GM12878 (cell line): ENCODE data around the gene B3GALT6. TPM values are rescaled to one million over a fixed set of nuclear protein-coding genes. Genes with fewer than 3 reads are reported as not detected.
A peak's percentile ranks its signal among the peaks of the same experiment; 100 is the strongest.

Source experiments
- ATF2 ChIP-seq: IDR thresholded peaks from 2 replicates; pipeline ENCODE4 v1.6.1; 2012; ENCODE audit warnings: low read length, inconsistent platforms
- BMI1 ChIP-seq: fragments of 450-650 bp; IDR thresholded peaks from 2 replicates; pipeline ENCODE4 v1.6.1; 2016; ENCODE audit warnings: mild to moderate bottlenecking, moderate library complexity, borderline replicate concordance
- CEBPB ChIP-seq, 2 experiments: fragments of 150-350 bp in 1 of 2; IDR thresholded peaks; 2 replicates each; pipeline ENCODE4 v1.6.1; 2012 to 2014; ENCODE audit warnings: low read depth in 2 of 2, low read length in 2 of 2, borderline replicate concordance in 1 of 2, inconsistent platforms in 1 of 2
- CHD4 ChIP-seq: fragments of 200-600 bp; sonication (generic); IDR thresholded peaks from 2 replicates; pipeline ENCODE4 v1.6.1; 2016; ENCODE audit warnings: mild to moderate bottlenecking
- EP300 ChIP-seq, 2 experiments: fragments of 150-350 bp in 1 of 2; IDR thresholded peaks; 2 replicates each; pipeline ENCODE4 v1.6.1; 2011 to 2012; ENCODE audit warnings: low read depth in 2 of 2, low read length in 2 of 2, borderline replicate concordance in 1 of 2, improper control_type of control experiment in 1 of 2, inconsistent platforms in 1 of 2; ENCODE audit not compliant: control insufficient read depth in 1 of 2
- FOS ChIP-seq: IDR thresholded peaks from 3 replicates; pipeline ENCODE4 v1.6.1; 2011; ENCODE audit warnings: borderline replicate concordance; ENCODE audit not compliant: insufficient read length; ENCODE audit errors: extremely low read depth
- LARP7 ChIP-seq: fragments of 450-650 bp; IDR thresholded peaks from 2 replicates; pipeline ENCODE4 v1.6.1; 2017; ENCODE audit warnings: mild to moderate bottlenecking
- NFYB ChIP-seq: IDR thresholded peaks from 2 replicates; pipeline ENCODE4 v1.6.1; 2011; ENCODE audit warnings: low read depth, mild to moderate bottlenecking, low read length, improper control_type of control experiment, moderate library complexity; ENCODE audit not compliant: insufficient read depth
- RAD21 ChIP-seq: IDR thresholded peaks from 2 replicates; pipeline ENCODE4 v1.6.1; 2011; ENCODE audit warnings: mild to moderate bottlenecking, low read depth, low read length, moderate library complexity; ENCODE audit not compliant: insufficient read depth
- REST ChIP-seq: IDR thresholded peaks from 2 replicates; pipeline ENCODE4 v1.6.1; 2012; ENCODE audit warnings: mild to moderate bottlenecking, low read depth, low read length
- RUNX3 ChIP-seq: IDR thresholded peaks from 2 replicates; pipeline ENCODE4 v1.6.1; 2012; ENCODE audit warnings: low read length, inconsistent platforms
- SRF ChIP-seq, 2 experiments: IDR thresholded peaks; 2 replicates each; pipeline ENCODE4 v1.6.1; 2011; ENCODE audit warnings: low read depth in 2 of 2, low read length in 2 of 2, mild to moderate bottlenecking in 1 of 2, moderate library complexity in 1 of 2
- STAT1 ChIP-seq: fragments of 450-650 bp; conservative IDR thresholded peaks from 2 replicates; pipeline ENCODE4 v1.6.1; 2014; ENCODE audit warnings: antibody characterized with exemption, mild to moderate bottlenecking
- SUPT20H ChIP-seq: IDR thresholded peaks from 2 replicates; pipeline ENCODE4 v1.6.1; 2011; ENCODE audit warnings: low read depth, mild to moderate bottlenecking, low read length, moderate library complexity, borderline replicate concordance; ENCODE audit not compliant: control insufficient read depth
- TAF1 ChIP-seq: IDR thresholded peaks from 2 replicates; pipeline ENCODE4 v1.6.1; 2011; ENCODE audit warnings: mild to moderate bottlenecking, low read depth, low read length, borderline replicate concordance
- TCF7 ChIP-seq: IDR thresholded peaks from 2 replicates; pipeline ENCODE4 v1.6.1; 2014; ENCODE audit warnings: antibody characterized with exemption, borderline replicate concordance
- USF1 ChIP-seq: IDR thresholded peaks from 2 replicates; pipeline ENCODE4 v1.6.1; 2011; ENCODE audit warnings: borderline replicate concordance, low read depth, mild to moderate bottlenecking, moderate library complexity, mixed read lengths, low read length; ENCODE audit not compliant: insufficient read depth; ENCODE audit errors: extremely low read length
- ZBTB33 ChIP-seq: fragments of 450-650 bp; IDR thresholded peaks from 2 replicates; pipeline ENCODE4 v1.6.1; 2017; ENCODE audit warnings: mild to moderate bottlenecking
- polyA plus RNA-seq, 11 experiments: library from polyadenylated mRNA; depleted of rRNA in 4 of 11; unstranded in 6 of 11; stranded (reverse) in 5 of 11; fragments of >200 nt; fragmentation: Nextera tagmentation in 4 of 11; fragmentation: Illumina TruSeq in 1 of 11; extraction: Ambion mirVana in 4 of 11; extraction: Trizol in 1 of 11; gene quantifications; 1 replicate in 1 of 11; 2 replicates in 10 of 11; pipeline versions ENCODE4 v1.2.1 to v1.2.3, GENCODE V29; 2011 to 2016; ENCODE audit warnings: inconsistent platforms in 2 of 11, missing spikeins in 2 of 11, low read depth in 1 of 11
- total RNA-seq, 4 experiments: library from RNA; depleted of rRNA in 3 of 4; stranded (reverse); fragments of >200 nt in 3 of 4; fragmentation: Illumina TruSeq in 1 of 4; extraction: Trizol in 1 of 4; gene quantifications; 2 replicates each; pipeline versions ENCODE4 v1.2.1 to v1.2.3, GENCODE V29; 2013 to 2021
- TF ChIP-seq, protein P1 (sequence below): fragments of 450-650 bp; conservative IDR thresholded peaks from 2 replicates; pipeline ENCODE4 v1.6.1; 2017; ENCODE audit warnings: mild to moderate bottlenecking, moderate library complexity

B3GALT6 gene
- total and polyA plus RNA-seq, 10 of the 15 experiments (the other 5 are each of a cell fraction or from before 2014, with no cell fraction given) = 0.53 to 20.8 (median 4.5) TPM

DNA sequence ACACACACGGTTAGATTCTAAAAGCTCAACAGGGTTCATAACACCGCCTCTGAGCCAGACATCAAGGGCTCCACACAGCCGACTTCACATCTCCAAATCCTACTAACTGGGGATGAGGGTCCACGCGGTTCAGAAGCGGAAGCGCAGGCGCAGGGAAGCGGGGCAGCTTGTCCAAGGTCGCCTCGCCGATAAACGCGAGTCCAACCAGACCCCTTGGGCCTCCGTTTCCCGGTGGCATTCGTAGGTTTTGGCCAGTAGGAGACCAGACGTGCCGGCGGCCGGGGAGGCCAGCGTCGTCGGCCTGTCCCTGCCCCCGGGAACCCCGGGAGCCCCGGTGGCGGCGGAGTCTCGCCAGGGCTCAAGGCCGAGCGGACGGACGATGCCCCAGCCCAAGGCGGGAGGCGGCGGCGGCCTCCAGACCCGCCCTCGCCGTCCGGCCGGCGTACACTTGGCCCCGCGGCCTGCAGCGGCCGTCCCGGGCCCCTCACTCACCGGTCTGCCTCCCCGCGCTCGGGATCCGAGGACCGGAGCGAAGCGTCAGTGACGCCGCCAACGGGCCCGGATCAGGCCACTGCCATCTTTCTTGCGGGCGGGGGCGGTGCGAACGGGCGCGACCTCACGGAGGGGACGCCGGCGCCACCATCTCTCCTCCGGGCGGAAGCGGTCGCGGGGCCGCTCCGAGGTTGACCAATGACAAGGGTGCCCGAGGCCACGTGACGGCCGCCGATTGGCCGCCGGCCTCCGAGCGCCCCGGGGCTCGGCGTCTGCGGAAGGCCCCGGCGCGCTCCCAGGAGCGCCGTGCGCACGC is 433 bp upstream of the B3GALT6 start, which contains the start of gene SDF4 (continued):
- peak; percentile 95 for TF ChIP-seq USF1
- TF ChIP-seq BMI1 = no peak
- TF ChIP-seq TAF1 = peak; percentile 88
- no peak for TF ChIP-seq RAD21
- no peak for TF ChIP-seq SRF (IDR thresholded peaks at IDR 0.05; ENCODE audit: low read depth in 2 of 2, low read length in 2 of 2)
- TF ChIP-seq, protein P1, sequence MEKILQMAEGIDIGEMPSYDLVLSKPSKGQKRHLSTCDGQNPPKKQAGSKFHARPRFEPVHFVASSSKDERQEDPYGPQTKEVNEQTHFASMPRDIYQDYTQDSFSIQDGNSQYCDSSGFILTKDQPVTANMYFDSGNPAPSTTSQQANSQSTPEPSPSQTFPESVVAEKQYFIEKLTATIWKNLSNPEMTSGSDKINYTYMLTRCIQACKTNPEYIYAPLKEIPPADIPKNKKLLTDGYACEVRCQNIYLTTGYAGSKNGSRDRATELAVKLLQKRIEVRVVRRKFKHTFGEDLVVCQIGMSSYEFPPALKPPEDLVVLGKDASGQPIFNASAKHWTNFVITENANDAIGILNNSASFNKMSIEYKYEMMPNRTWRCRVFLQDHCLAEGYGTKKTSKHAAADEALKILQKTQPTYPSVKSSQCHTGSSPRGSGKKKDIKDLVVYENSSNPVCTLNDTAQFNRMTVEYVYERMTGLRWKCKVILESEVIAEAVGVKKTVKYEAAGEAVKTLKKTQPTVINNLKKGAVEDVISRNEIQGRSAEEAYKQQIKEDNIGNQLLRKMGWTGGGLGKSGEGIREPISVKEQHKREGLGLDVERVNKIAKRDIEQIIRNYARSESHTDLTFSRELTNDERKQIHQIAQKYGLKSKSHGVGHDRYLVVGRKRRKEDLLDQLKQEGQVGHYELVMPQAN = peak; percentile 72
- TF ChIP-seq RUNX3 = peak; percentile 69
- TF ChIP-seq CEBPB (IDR thresholded peaks at IDR 0.05; ENCODE audit: borderline replicate concordance in 1 of 2, low read depth in 2 of 2, low read length in 2 of 2) = no peak
- TF ChIP-seq FOS = peak; percentile 43
- TF ChIP-seq SUPT20H = no peak
- no peak for TF ChIP-seq STAT1
- peak; percentile 94 for TF ChIP-seq LARP7
- no peak for TF ChIP-seq ZBTB33
- no peak for TF ChIP-seq TCF7
- TF ChIP-seq EP300 (IDR thresholded peaks at IDR 0.05; ENCODE audit: borderline replicate concordance in 1 of 2, control insufficient read depth in 1 of 2, low read depth in 2 of 2, low read length in 2 of 2) = no peak
- no peak for TF ChIP-seq REST
- TF ChIP-seq ATF2 = no peak
- TF ChIP-seq NFYB = peak; percentile 91
- TF ChIP-seq CHD4 = no peak
